NOMO-1 treated with dmso at 0.1 percent for 144 hours (cell line): ENCODE results near the gene ARID1B.
"Not testable (repeated sequence)": the region's sequence is repeated elsewhere in the genome, so short reads cannot be mapped to it uniquely, and the experiment has no call there.

Experiments
- DNase-seq: peaks from one replicate; lab custom pipeline; 2025; ENCODE audit not compliant: unreplicated experiment; lab: John Stamatoyannopoulos, UW

Gene ARID1B

DNA sequence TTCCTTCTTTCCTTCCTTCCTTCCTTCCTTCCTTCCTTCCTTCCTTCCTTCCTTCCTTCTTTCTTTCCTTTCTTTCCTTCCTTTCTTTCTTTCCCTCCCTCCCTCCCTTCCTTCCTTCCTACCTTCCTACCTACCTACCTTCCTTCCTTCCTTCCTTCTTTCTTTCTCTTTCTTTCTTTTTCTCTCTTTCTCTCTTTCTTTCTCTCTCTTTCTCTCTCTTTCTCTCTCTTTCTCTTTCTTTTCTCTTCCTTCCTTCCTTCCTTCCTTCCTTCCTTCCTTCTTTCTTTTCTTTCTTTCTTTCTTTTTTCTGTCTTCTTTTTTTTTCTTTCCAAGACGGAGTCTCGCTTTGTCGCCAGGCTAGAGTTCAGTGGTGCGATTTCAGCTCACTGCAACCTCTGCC lies 262.5 kb downstream of the ARID1B start:
- DNase-seq, result not testable (repeated sequence)

DNA sequence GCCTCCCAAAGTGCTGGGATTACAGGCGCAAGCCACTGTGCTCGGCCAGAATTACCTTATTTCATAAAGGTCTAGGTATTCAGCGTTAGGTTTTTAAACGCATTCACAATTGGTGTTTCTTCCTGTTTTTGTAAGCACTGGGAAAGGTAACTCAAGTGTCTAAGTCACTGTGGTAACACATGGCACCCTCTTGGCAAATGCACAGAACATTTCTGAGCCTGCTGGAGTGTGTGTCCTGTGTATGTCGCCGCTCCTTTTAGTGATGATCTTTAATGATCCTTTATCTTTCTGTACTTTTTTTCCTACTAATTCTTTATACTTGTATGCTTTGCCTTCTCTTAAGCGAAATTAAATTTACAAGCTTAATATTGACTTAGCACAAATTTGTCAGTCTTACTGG lies 263.0 kb downstream of the ARID1B start:
- DNase-seq, result no peak

DNA sequence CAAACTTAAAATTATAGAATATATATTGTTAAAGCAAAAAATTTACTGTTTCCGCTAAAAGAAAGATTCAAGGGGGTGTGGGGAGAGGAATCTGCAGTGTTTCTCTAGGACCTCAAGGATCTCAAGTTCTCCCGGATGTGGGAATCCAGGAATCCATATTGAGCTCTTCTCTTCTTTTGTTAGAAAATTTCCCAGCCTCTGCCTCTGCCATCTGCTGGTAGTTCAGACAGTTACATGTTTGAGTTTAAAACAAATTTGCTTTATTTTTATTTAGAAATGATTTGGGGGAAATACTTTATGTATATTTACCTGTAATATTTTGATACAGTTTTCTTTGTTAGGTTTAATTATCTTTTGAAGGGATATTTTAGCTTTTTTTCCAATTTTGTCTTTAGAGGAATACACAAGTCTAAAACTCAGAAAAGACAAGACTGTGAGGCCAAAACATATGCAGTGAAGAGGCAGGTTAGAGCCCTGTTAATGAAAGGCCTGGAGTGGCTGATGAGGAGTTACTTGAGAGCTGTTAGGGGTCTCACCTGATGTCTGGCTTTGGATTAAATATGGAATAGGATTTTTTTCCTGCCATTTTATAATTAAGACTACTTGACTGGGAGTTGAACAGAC lies 268.8 kb downstream of the ARID1B start:
- no peak for DNase-seq

DNA sequence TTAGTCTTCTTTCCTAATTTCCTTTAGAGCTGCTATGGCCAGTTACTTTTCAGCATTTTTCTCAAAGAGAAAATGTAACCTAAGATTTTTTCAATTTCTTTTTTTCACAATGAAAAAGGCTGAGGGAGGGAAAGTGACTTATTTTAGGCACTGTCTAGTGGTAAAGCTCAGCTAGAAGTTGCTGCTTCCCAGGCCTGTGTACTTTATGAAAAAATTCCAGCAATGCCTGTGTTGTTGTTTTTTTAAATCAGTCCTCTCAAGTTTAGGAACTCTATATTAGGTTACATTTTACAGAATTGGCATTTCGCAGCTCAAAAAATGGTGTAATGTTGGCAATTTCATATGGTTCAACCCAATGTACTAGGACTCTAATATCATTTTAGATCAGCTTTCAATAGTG lies 269.6 kb downstream of the ARID1B start:
- no peak for DNase-seq

DNA sequence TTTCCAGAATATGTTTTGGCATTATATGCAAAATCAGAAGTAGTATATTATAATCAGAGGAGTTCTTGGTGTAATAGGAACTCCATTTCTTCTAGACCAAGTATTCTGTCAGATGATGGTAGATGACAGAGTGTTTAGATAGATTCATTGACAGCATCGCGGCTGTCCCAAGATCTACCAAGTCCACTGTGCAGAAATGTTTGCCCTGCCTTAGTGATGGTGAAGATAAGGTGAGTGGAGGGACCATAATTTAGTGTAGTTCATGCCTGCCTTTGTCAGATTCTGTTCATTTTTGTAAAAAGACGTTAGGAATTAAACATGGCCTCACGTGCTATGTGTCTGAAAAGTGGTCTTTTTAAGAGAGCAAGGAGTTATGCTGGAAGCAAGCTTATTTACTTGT lies 270.1 kb downstream of the ARID1B start:
- DNase-seq, result no peak

DNA sequence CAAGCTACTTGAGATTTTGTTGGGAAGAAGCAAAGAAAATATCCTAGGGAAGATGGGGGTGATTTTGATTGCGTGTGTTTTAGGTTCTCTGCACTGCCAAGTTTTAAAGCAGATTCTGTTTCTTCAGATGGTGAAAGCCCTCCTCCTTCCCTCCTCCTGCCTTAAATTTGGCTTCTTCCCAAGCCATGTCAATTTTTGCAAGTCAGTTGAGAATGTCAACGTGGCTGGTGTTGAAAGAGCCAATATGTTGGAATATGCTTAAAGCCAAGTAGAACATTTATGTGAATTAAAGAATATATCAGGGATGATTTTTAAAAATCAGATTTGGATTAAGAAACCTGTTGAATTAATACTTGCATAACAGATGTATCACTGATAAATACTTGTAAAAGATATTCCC lies 270.8 kb downstream of the ARID1B start:
- no peak for DNase-seq

DNA sequence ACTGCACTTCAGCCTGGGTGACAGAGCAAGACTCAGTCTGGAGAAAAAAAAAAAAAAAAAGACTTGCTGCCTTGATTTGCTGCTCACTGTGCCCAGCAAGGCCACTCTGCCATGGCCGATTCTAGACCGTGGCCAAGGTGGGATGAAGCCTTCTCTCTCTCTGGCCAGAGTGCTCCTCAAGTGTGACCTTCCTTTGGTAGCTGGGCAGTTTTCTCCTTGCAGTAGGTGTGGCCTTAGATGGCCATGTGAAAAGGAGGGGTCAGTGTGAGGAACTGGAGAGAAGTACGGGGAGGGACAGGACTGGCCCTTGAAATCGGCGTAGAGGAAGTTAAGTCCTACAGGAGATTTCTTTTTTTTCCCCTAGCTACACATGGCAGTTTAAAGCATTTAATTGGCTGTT lies 272.0 kb downstream of the ARID1B start:
- DNase-seq, result no peak

DNA sequence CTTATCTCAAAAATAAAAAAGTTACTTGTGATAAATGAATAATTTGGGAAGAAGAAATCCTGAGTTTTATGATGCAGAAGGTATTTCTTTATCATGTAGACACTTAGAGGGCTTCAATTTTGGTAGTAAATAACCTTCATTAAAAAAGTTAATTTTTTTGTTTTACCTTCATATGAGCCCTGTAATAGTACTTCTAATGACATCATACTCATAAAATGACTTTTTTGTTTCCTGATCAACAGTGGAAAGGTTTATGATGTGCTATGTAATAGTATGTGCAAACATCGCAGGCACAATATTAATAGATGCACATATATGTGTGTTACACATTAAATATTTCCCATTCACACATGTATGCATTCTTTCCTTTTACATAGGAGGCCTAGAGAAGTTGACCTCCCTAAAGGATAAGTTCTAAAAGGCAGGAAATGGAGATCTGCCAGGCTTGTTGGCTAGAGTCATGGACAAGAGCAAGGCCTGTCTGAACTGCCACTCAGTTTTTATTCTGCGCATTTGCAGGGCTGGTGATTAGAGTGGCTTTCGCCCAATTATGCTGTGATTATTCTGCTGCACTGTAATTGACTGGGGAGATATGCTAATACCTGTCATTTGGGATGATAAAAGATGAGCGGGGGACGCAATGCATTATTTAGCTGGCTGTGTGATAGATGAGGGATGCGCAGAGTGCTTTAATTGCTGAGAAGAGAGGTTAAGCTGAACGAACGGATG lies 273.5 kb downstream of the ARID1B start:
- no peak for DNase-seq

DNA sequence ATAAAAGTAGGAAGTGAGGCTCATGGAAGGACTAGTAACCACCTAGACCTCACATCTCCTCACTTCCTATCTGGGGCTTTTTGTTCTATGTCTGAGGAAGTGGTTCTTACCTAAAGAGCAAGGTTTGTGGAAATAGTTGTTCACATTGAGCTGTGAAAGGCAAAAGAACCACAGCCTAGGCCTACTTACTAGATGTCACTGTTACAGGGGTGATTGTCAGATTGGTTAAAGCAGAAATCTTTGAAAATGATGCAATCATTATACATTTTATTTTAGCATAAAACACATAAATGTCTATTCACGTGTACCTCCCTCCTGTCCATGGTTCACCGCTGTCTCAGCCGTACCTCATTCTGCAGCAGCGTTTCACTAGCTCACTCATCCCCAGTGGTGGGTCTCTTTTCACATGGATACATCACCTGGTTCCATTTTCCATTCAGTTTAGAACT lies 277.4 kb downstream of the ARID1B start:
- DNase-seq, result peak; percentile 54

DNA sequence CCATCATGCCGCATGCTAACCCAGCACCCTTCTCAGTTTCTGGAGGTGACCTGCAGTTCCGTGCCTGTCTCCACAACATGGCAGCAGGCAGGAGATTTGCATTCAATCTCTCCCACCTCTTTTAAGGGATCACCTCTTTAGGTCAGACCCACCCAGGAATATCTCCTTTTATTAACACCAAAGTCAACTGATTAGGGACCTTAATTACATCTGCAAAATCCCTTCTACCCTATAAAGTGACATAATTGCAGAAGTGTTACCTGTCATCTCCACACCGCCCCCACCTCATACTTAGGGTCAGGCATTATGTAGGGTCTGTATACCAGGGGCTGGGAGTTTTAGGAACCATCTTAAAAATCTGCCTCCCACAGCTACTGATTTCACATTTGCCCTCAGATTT lies 278.7 kb downstream of the ARID1B start:
- no peak for DNase-seq

DNA sequence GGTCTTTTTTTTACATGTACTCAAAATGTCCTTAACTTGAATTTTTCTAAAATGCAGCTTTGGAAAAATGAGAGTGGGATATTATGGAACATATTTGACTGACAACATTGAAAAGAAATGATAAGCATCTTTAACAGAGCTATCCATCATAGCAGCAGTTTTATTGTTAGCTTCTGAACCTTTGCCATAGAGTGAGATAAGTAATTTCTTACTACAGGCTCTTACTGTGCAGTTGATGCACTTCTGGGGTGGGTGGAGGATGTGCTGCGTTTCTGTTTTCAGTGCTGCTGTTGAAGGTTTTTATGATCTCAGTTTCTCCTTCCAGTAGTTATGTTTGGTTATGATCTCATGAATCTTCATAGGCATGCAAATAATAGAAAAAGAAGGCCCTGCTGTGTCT lies 279.1 kb downstream of the ARID1B start:
- DNase-seq, result no peak

DNA sequence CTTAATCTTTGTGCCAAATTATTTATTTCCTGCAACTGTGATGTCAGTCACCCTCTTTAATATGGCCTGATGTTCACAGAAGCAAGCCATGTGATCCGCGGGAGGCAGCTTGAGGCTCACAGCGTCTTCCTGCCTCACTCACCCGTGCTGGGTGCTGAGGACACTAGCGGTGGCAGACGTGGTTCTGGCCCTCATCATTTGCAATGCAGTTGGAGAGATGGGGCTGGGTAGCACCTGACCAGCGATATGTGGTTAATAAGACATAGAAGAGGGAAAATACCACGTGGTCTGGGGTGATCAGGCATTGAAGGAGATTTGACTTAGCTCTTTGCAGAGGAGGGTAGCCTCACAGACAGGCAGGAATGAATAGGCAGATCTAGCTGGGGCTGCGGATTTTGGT lies 281.4 kb downstream of the ARID1B start:
- no peak for DNase-seq

DNA sequence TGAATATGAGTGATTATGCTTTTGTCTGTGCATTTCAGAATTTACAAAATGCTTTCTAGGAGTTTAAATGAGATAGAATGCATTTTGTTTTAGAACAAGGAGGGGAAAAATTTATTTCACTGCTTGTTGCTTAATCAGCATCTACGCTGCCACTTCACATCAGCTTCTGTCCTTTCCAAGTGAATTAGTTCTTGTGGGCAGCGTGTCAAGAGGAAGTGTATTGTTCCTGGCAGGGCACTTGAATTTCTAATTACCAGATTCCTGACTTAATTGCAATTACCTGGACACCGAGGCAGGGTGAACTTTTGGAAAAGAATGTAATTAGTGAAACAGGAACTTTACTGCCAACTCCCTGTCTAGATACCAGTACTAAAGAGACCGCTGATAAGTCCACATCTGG lies 282.6 kb downstream of the ARID1B start:
- no peak for DNase-seq

DNA sequence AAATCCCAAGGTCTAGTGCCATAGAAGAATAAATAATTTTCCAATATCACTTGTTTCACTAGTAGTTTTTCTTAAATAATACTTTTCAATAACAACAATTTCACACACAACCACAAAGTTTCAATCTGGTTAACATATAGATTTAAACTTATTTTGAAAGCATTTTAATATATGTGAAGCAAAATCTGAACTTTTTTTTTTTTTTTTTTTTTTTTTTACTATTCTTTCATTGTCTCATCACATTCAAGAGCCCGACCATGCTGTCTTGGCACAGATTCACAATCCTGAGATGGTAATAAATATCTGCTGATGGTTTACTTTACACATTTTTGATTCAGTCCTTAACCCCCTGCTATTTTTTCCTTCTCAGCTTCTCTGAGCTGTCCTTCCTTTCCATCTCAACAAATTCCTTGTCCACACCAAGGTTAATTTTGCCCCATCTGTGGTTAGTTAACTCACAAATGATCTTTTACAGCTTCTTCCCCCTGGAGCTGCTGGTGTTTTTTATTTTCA lies 283.3 kb downstream of the ARID1B start:
- no peak for DNase-seq

DNA sequence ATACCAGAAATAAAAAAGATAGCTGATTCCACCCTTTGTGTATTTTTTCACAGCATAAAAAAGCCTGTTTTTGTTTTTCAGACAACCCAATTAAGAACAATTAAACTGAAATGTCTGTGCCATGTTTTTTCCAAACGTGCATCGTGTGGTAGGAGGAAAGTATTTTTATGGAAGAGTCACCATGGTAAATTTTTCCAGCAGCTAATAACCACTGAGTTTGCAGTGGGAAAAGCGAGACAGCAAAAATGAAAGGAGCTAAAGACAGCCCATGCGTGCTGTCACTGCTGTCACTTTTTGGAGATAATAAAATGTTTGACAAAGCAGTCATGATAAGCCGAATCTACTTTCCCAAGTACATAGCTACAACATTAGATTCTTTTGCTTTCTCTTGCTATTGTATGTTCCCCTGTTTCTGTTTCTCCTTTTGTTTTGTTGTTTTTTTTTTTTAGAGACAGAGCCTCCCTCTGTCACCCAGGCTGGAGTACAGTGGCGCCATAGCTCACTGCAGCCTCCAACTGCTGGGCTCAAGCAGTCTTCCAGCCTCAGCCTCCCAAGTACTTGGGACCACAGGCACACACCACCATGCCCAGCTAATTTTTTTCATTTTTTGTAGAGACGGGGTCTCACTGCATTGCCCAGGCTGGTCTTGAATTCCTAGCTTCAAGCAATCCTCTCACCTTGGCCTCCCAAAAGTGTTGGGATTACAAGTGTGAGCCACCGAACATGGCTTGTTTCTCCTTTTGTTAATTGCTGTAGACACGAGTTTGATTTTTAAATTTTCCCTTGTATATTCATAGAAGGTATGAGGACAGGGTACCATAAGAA lies 284.8 kb downstream of the ARID1B start:
- DNase-seq, result no peak

DNA sequence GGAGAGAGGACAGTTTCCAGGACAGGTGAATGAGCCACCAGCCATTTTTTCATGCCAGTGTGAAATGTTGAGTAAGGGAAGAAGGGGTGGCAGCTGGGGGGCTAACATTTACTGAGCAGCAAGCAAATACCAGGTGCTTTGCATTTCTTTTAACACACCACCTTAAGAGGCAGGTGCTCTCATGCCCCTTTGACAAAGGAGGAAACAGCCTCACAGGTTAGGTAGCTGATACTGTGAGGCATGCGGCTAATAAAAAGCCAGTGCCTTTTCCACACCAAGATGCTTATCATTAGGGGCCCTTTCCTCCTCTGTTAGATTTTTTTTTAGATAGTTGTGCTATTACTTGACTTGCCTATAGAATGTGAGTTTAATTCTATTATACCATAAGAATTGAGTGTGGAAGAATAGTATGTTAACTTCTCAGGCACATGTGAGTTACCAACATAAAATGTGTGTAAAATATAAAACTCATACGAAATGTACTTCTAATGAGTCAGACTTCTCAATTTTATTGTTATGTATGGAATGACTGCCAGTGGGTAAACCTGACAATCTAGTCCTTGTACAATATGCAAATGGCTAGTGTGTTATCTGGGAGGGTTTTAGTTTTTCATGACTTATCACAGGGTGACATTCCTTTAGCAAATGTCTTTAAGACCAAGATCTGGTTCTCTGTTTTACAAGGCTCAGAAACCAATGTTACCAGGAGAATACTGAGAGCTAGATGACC lies 286.2 kb downstream of the ARID1B start:
- no peak for DNase-seq

DNA sequence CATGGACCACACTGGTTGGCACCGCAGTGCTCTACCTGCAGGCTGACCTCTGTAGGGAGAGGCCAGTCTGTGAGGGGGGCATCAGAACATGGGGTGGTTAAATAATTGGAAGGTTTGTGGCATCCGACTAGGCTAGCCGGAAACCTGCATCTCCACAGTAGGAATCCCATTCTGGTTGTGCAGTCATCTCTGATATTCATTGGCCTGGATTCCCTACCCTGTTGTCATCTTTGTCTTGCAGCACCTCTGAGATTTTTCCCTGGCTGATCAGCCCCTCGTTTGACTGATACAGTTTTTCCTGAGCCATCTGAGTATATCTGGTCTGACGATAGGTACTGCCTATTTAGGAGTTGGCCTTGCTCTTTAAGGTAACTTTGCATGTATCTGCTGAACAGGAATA lies 286.7 kb downstream of the ARID1B start:
- no peak for DNase-seq

DNA sequence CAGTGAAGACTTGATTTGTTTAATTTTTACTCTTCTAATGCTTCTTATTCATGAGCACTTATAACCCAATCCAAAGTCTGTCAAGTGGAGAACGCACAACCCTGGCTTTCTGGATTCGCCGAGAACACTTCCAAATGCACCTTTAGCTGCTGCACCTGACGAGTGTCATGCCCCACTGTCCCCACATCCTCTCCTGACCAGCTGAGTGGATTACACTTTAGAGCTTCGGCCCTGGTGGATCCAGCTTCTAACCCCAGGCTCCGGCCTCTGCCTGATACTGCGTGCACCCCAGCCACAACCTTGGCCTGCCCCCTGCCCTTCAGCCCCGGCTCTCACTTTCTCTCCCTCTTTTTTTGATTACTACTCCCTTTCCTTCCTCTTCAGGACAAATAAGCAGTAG lies 287.3 kb downstream of the ARID1B start:
- no peak for DNase-seq

DNA sequence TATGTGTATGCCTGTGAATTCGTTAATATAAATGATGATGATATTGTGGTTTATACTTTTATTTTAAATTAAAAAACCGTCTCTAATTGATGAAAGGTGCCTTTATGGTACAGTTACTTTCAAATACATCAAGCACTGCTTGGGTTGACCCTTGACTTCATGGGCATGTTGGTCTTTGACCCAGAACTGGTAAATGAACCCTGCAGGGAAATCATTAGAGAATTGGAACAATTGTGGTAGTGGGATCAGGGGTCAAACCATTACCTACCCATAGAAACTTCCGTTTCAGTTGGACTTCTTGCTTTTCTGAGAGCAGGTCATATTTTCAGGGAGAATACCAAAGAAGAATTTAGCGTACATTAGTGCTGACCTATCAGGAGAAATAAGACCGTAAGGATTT lies 288.2 kb downstream of the ARID1B start:
- DNase-seq, result no peak

DNA sequence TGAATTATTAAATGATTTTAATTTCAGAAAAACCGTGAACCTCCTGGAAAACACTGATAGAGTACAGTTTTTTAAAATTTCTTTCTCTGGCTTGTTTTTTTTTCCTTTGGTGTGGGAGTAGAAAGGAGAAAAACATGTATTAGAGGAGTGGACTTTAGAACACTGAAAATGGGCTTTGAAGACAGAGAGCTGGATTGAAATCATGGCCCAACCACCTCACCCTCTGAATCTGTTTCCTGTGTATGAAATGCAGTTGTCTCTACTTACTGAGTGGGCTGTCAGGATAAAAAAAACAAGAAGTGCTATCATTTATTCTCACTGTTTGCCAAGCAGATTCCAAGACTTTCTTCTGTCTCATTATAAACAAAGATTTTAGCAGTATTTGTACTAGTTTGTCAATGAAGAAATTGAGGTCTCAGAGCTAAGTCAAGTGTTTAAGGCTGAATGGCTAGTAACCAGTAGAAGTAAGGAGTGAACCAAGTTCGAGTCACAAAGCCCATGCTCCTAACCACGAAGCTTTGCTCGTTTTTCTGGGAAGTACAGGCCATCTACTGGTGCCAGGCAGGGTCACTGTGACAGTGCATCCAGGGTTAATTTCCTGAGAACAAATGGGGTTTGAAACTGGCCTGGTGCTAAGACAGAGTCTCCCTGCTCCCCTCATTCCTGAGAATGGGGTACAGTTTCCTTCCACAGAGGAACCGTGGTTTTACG lies 289.8 kb downstream of the ARID1B start:
- no peak for DNase-seq

DNA sequence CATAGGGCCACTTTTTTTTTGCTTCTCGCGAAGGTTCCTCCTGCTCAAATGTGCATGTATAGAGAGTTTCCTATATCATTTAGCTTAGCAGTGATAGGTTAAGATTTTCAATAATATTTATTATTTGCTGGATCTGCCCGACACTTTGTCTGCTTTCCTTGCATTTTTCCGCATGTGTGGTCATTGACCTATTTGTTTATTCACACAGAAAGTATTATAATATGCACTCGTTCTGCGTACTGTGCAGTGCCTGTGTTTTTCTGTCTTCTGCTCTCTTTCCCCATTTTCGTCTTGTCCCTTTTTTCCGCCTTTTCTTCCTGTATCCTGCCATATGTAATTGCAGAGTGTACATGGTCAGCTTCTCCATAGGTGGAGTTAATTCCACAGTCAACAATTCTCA lies 290.3 kb downstream of the ARID1B start:
- DNase-seq, result no peak
